ENCODE results near the gene LRBA.

The LRBA gene

DNA sequence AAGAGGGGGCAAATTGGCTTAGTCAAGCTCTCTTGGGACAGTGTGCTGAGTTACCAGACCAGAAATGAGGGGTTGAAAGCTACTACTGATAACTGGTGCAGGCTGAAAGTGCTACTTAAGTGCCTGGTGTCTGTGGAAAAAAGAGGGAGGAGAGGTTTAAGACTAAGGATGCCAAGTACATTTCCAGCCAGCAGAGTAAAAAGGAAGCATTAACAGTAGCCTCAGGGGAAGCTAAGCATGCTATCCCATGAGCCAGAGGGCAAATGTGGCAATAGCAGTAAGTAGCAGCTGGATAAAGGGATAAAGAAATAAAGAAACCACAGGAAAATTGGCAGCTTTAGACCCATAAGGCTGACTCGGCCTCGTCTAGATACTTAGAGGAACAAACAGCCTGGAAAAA is 629.5 kb downstream of the LRBA start:
- DNase-seq, result no peak

DNA sequence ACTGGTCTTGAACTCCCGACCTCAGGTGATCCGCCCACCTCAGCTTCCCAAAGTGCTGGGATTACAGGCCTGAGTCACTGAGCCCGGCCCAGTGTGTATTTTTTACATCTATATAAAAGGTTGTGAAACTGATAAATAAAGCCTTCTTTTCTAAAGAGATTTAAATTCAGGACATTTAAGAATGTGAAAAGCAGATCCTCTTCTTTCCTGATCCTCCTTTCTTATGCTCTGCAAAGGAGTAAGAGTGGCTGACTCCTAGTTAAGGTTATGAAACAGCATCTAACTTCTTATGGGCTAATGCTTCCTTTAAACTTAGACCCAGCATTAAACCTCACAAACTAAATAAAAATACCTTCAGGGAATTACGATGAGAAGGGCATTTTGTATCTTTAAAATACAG is 630.8 kb downstream of the LRBA start:
- DNase-seq, result no peak

GRCh38 chr4:150382028-150382427 is 633.1 kb downstream of the LRBA start:
- DNase-seq, result no peak

DNA sequence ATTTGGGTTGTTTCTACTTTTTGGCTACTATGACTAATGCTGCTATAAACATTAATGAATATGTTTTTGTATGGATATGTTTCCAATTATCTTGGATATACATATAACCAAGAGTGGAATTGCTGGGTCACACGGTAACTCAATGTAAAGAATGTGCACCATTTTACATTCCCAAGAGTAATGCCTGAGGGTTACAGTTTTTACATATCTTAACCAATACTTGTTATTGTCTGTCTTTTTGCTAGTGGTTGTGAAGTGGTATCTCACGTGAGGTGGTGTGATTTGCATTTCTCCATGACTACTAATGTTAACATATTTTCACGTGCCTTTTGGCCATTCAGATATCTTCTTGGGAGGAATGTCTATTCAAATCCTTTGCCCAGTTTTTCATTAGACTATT is 633.5 kb downstream of the LRBA start:
- DNase-seq, result no peak

GRCh38 chr4:150381036-150381435 is 634.0 kb downstream of the LRBA start:
- no peak for DNase-seq

GRCh38 chr4:150379454-150379853 is 635.6 kb downstream of the LRBA start:
- DNase-seq, result no peak

- no peak for DNase-seq
These were observed 640.1 kb downstream of the LRBA start for GRCh38 chr4:150375025-150375424.

- no peak for DNase-seq
These were observed 643.2 kb downstream of the LRBA start for GRCh38 chr4:150371869-150372268.

- DNase-seq, result no peak
These were observed 645.4 kb downstream of the LRBA start for GRCh38 chr4:150369434-150370380.

DNA sequence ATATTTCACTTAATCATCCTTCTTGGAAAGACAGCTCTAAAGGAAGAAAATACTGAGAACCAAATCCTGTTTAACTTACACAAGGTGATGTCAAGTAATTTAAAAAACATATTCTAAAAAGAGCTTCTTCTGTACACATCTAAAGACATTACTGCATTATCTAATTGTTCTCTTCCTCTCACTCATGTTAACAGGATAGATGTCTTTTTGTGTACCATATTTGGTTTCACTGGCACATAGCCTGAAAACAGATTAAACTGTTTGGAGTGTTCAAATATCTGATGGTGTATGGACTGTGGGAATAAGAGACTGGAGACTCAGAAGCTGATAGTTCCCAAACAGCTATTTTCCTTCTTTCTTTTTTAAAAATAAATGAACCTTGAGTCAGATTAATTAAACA is 646.4 kb downstream of the LRBA start:
- DNase-seq, result no peak

DNA sequence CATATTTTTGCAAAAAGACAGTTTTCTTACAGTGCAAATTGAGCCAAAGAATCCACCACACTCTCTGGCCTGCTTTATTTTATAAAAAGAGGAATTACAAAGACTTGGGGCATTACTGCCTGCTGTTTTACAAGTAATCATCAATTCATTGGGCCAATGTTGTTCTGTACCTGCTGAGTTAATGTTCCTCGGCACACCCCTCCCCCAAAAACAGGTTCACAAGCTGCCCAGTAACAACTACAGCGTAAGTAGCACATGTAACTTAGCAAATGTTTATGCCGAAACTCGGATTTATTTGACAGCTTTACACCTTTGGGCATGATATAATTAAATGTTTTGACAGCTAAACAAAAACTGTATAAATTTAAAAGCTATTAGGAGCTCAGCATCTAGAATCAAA is 647.8 kb downstream of the LRBA start:
- DNase-seq, result peak; percentile 64

GRCh38 chr4:150366487-150366999 is 648.5 kb downstream of the LRBA start:
- DNase-seq, result peak; percentile 78

DNA sequence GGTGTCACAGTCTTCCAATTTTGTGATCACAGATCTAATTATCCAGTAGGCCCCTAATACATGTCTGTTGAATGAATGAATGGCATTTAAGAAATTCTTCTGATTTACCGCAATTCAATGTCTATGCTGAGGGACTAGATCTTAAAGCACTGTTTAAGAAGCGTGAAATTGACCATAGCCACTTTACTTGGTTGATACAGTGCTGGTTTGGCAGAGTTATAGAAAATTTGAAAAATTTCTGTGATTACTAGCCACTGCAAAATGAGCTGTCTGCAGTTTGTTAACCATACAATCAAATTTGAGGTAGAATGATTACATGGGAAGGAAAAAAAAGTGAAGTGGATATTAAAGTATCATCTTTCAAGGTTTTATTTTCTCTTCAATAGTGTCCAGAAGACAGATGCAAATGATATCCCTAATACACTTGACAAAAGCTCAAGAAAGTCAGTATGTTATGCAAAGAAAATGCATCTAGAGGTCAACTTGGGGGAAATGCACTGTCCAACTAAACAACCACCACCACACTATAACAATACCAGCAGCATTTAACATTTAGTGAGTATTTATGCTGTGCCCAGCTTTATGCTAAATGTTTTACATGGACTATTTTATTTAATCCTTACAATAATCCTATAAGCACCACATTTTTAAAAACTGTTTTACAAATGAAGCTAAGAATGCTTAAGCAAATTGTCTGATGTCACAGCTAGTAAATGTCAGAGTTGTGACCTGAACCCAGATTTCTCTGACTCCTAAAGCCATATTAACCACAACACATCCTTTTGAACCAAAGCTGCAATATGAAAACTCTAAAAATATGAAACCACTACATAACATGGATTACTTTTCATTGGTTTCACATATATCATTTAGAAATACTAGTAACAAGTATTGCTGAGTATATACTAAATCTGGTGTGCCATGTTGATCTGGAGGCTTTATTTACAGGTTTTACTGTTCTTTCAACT is 651.1 kb downstream of the LRBA start:
- no peak for DNase-seq

GRCh38 chr4:150358691-150359090 is 656.4 kb downstream of the LRBA start:
- DNase-seq, result no peak

- DNase-seq, result no peak
These were observed 657.3 kb downstream of the LRBA start for GRCh38 chr4:150357829-150358228.

DNA sequence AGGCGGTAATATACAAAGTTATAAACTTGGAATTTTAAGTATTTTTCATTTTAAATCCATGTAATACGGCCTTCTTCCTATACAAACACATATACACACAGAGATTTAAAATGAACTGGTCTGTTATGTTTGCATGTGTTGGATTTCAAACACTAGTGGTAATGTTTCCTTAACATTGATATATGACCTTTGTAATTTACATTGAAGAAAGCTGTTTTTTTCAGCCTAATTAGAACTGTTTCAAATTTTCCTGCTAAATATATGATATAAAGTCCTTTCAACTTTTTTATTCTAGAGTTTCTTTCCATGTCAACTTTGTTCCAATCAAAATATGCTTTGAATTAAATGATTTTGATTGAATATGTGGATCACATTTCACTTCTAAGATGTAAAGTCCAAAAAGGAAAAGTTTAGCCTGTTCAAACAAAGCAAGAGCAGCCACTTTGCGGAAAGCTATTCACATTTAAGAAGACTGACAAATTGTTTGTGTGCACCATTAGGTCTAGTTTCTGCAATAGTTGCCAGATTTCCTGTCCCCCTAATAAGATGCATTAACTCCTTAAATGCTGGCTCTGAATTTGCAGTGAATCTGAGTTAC is 659.1 kb downstream of the LRBA start:
- no peak for DNase-seq

DNA sequence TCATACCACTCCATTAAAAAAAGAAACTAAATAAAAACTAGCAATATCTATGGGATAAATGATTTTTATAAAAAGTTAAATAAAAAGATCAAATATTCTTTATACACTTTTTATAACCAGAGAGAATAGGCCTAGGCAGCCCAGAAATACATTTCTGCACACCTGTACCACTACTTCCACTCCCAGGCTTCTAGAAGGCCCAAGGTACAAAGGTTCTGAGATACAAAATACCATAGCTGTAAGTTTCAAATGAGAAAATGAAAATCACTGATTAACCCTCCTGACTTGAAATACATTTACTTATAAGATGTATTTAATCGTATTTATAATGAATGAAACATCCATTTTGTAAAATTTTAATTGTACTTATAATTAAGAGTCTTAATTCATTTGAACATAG is 659.7 kb downstream of the LRBA start:
- no peak for DNase-seq

DNA sequence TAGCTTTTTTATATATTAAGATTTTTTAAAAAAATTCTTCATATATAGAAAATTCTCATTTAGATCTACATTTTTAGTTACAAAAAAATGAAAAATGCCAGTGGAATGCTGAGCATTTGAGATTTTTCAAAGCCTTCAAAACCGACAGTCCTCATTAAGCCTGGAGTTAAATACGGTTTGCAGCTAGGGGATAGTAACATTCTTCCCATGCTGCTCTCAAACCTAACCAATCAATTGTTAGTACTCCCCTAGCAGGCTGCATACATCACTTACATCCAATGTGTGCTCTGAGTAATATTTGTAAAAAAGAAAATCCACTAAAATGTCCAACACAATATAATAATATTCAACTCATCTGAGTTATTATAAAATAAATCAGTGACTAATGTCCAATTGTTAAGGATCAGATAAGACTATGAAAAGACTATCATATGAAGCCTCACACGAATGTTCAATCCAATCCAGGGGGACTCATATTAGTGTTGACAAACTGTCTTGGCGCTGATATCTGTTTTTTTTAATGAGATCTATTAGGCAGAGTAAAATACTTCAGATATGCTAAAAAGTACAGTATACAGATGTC is 660.8 kb downstream of the LRBA start:
- no peak for DNase-seq

DNA sequence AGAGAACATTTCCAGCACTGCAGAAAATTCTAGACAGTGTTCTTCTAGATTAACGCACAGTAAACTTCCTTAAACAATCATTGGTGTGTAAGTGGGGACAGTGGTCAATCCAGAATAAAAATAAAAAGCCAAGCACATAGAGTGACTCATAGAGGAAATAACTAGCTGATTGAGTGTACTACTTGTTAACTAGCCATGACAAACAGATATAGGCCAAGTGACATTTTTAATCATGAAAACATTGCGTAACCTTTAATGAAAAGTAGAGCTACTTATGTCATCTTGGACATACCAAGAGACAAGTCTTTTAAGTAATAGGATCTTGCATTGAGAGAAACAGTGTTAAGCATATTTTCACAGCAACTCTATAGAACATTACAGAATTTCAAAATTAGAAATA is 667.0 kb downstream of the LRBA start:
- DNase-seq, result no peak

- no peak for DNase-seq
These were observed 669.8 kb downstream of the LRBA start for GRCh38 chr4:150345207-150345744.

GRCh38 chr4:150343796-150344195 is 671.3 kb downstream of the LRBA start:
- no peak for DNase-seq

GRCh38 chr4:150342945-150343344 is 672.1 kb downstream of the LRBA start:
- no peak for DNase-seq

Measured in NCI-H1417 treated with DMSO at 0.1 percent for 48 hours (cell line).